Spinal cord (tissue), 10 donors: ENCODE data around the gene PCSK5. TPM values are rescaled to one million over a fixed set of nuclear protein-coding genes. Genes with fewer than 3 reads are reported as not detected.

Experiments
- DNase-seq, 6 donors: peaks; one replicate each; pipeline versions ENCODE4 v3.0.0 to v3.0.0-alpha.2; 2013 to 2015; ENCODE audit warnings: low spot score in 6 of 6, low read depth in 4 of 6
- H3K27ac ChIP-seq: one replicate; pipeline ENCODE4 v1.5.1; 2013; ENCODE audit warnings: low read depth, low read length, control low read depth
- H3K27me3 ChIP-seq: one replicate; pipeline ENCODE4 v1.6.1; 2013; ENCODE audit warnings: low read length; ENCODE audit not compliant: control insufficient read depth, insufficient read depth
- H3K36me3 ChIP-seq: one replicate; pipeline ENCODE4 v1.6.1; 2013; ENCODE audit warnings: low read length; ENCODE audit not compliant: control insufficient read depth, insufficient read depth
- H3K4me1 ChIP-seq: one replicate; pipeline ENCODE4 v1.6.1; 2013; ENCODE audit warnings: low read length; ENCODE audit not compliant: control insufficient read depth, insufficient read depth
- H3K4me3 ChIP-seq: one replicate; pipeline ENCODE4 v1.5.1; 2013; ENCODE audit warnings: low read depth, low read length, control low read depth
- H3K9me3 ChIP-seq: one replicate; pipeline ENCODE4 v1.6.1; 2013; ENCODE audit warnings: low read length; ENCODE audit not compliant: control insufficient read depth, insufficient read depth
- WGBS: methylation state at CpG from one replicate; pipeline ENCODE4 v1.1.5; 2013; ENCODE audit warnings: missing lambda C conversion rate; ENCODE audit not compliant: insufficient coverage; 5-methylcytosine and 5-hydroxymethylcytosine counted together
- long read RNA-seq, 4 donors: transcript quantifications; one replicate each; lab custom pipeline, GENCODE V29; 2026
- polyA plus RNA-seq, 2 donors: library from polyadenylated mRNA; unstranded; fragments of 120-200 nt; gene quantifications; one replicate each; pipeline ENCODE4 v1.2.1, GENCODE V29; 2013; ENCODE audit not compliant: insufficient read length in 2 of 2
- total RNA-seq, 2 donors: library from RNA; depleted of rRNA in 1 of 2; stranded (reverse); fragments of 120-200 nt in 1 of 2; fragments of >200 nt in 1 of 2; gene quantifications; one replicate each; pipeline versions ENCODE4 v1.2.3 to v1.2.4, GENCODE V29; 2013 to 2014
- donor health status: healthy.

Gene PCSK5
- total RNA-seq (10 to 100 TPM; 15.2 to 15.6 TPM), polyA plus RNA-seq (1 to 10 TPM; 8.8 to 9.8 TPM)
- long read RNA-seq, donor 1, partial matches to known transcripts: 24 of 117 reads
- long read RNA-seq, donor 1, other reads (novel, unspliced or antisense): 93 of 117 reads
- long read RNA-seq, donor 2: 0 reads
- long read RNA-seq, donor 3, full-length matches to known transcripts: 1 of 1 reads
- long read RNA-seq, donor 3, partial matches to known transcripts: 0 of 1 reads
- long read RNA-seq, donor 3, other reads (novel, unspliced or antisense): 0 of 1 reads
- long read RNA-seq, donor 4, full-length matches to known transcripts: 1 of 24 reads
- long read RNA-seq, donor 4, partial matches to known transcripts: 23 of 24 reads
- long read RNA-seq, donor 4, other reads (novel, unspliced or antisense): 0 of 24 reads

GRCh38 chr9:75890472-75891276 lies at the start of gene PCSK5:
PCSK5 (plus strand) TSS chr9:75890673; CDS start chr9:75891182, 509 bp downstream.
- Histone ChIP-seq H3K4me3 (peak within 1 kb of the TSS; percentile 79), H3K27me3 (peaks cover 3% of the 10 kb centered on the region), H3K27ac (peak within 1 kb of the TSS; percentile 91), H3K4me1 (peaks cover 19% of the 10 kb centered on the region), H3K9me3 (no peaks in the 10 kb centered on the region), H3K36me3 (no peaks in the 10 kb centered on the region)
- WGBS: under 1% methylated on average over 83 of the region's 83 CpGs
- DNase-seq: peak; percentile 85 to 98 (median 90)

DNA sequence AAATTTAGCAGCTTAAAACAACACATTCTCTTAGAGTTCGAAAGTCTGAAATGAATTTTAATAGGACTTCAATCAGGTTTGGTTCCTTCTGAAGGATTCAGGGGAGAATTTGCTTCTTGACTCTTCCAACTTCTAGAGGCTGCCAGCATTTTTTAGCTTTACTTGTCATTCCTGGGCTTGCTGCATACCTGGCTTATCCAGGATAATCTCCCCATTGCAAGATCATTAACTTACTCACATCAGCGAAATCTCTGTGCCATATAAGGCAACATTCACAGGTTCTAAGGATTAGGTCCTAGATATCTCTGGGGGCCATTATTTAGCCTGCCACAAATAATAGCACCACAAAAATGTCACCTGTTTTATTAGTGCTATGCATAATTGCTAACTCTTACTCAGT lies 46.2 kb upstream of the PCSK5 start:
- no peaks in the 10 kb centered on the region for H3K4me1 ChIP-seq
- no peak for DNase-seq
- H3K4me3 ChIP-seq: no peak overlapping the region
- no peaks in the 10 kb centered on the region for H3K36me3 ChIP-seq
- no peak overlapping the region for H3K27ac ChIP-seq
- no peaks in the 10 kb centered on the region for H3K27me3 ChIP-seq
- no peaks in the 10 kb centered on the region for H3K9me3 ChIP-seq
- WGBS: 71% methylated on average over 1 of the region's 2 CpGs

DNA sequence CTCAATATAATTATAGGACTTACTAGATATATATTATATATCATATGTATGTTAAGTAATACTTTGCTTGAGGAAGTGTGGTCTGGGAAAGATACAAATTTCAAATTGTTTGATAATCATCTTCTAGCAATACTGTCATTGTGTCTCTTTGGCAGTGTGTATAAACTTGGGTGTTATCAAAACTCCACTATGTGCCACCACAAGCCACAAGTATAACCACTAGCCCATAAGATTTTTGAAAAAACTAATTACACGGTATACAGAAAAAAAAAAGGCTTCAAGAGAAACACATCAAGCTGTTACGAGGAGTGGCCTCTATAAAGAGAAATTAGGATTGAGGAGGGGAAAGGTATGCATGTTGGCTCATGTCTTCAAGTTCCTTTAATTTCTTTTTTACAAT lies 44.7 kb upstream of the PCSK5 start:
- WGBS: no CpG with 5 or more reads among the region's 2 CpGs
- DNase-seq: no peak
- Histone ChIP-seq H3K4me3 (no peak overlapping the region), H3K9me3 (no peaks in the 10 kb centered on the region), H3K27ac (no peak overlapping the region), H3K36me3 (no peaks in the 10 kb centered on the region), H3K27me3 (no peaks in the 10 kb centered on the region), H3K4me1 (no peaks in the 10 kb centered on the region)

GRCh38 chr9:75847085-75847484 lies 43.4 kb upstream of the PCSK5 start:
- H3K4me3 ChIP-seq: no peak overlapping the region
- H3K27me3 ChIP-seq: no peaks in the 10 kb centered on the region
- H3K9me3 ChIP-seq: no peaks in the 10 kb centered on the region
- H3K27ac ChIP-seq: no peak overlapping the region
- WGBS: no CpG with 5 or more reads among the region's 1 CpG
- no peaks in the 10 kb centered on the region for H3K36me3 ChIP-seq
- H3K4me1 ChIP-seq: no peaks in the 10 kb centered on the region
- DNase-seq: no peak

DNA sequence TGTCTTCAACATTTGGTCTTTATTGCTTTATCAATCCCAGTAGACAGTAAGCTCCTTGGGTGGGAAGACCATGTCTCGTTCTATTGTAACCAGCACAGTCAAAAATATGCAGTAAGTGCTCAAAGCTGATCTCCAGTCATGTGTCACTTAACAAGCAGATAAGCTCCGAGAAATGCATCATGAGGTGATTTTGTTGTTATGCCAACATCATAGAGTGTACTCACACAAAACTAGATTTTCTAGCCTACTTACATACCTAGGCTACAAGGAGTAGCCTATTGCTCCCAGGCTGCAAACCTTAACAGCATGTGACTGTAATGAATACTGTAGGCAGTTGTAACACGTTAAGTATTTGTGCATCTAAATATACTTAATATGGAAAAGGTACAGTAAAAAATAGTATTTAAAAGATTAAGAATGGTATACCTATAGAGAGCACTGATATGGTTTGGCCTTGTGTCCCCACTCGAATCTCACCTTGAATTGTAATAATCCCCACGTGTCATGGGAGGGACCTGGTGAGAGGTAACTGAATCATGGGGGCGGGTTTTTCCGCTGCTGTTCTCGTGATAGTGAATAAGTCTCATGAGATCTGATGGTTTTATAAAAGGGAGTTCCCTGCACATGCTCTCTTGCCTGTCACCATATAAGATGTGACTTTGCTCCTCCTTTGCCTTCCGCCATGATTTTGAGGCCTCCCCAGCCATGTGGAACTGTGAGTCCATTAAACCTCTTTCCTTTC lies 39.8 kb upstream of the PCSK5 start:
- WGBS: 100% methylated on average over 2 of the region's 9 CpGs
- H3K4me1 ChIP-seq: no peaks in the 10 kb centered on the region

GRCh38 chr9:75851917-75852316 lies 38.6 kb upstream of the PCSK5 start:
- no peaks in the 10 kb centered on the region for H3K4me1 ChIP-seq
- WGBS: 80% methylated on average over 2 of the region's 6 CpGs
- no peaks in the 10 kb centered on the region for H3K9me3 ChIP-seq
- no peaks in the 10 kb centered on the region for H3K27me3 ChIP-seq
- no peak overlapping the region for H3K4me3 ChIP-seq
- no peak for DNase-seq
- no peak overlapping the region for H3K27ac ChIP-seq
- no peaks in the 10 kb centered on the region for H3K36me3 ChIP-seq

More for the DNA sequence above, 39.8 kb upstream of the PCSK5 start:
- H3K27me3 ChIP-seq: no peaks in the 10 kb centered on the region
- no peak for DNase-seq
- no peaks in the 10 kb centered on the region for H3K9me3 ChIP-seq
- no peak overlapping the region for H3K4me3 ChIP-seq
- no peak overlapping the region for H3K27ac ChIP-seq
- no peaks in the 10 kb centered on the region for H3K36me3 ChIP-seq

DNA sequence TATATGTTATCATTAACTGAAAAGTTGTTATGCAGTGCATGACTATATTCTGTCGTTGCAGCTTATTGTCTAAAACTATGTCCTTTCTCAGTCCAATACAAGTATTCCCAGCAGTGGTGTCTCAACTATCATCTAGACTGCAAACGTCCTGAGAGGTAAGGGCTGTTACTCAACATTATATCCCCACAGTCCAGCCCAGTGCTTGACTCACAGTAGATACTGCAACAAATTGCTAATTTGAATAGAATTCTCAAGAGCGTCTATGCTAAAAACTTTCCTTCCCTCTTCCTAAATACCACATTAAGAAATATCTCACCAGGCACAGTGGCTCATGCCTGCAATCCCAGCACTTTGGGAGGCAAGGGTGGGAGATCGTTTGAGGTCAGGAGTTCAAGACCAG lies 37.7 kb upstream of the PCSK5 start:
- no peak overlapping the region for H3K27ac ChIP-seq
- no peak for DNase-seq
- H3K4me3 ChIP-seq: no peak overlapping the region
- no peaks in the 10 kb centered on the region for H3K9me3 ChIP-seq
- no peaks in the 10 kb centered on the region for H3K36me3 ChIP-seq
- no peaks in the 10 kb centered on the region for H3K27me3 ChIP-seq
- WGBS: no CpG with 5 or more reads among the region's 4 CpGs
- H3K4me1 ChIP-seq: no peaks in the 10 kb centered on the region

DNA sequence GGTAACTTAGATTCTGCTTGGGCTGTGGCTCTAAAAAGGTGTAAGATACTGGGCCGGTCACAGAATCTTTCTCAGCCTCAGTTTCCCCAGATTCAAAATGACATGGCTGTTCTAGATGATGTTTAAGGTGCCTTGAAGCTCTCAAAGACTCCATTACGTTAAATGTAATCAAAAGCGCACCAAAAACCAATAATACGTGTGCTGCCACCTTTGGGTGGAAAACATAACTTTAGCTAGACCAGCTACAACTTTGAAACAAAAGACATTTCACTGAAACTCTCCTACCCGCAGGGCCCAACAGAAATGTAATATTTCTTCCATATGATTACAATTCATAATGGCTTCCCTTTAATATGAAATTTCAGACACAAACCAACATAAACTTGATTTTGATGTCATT lies 35.0 kb upstream of the PCSK5 start:
- DNase-seq: peak in 2 of 6 donors; percentile 58 to 66
- Histone ChIP-seq H3K9me3 (no peaks in the 10 kb centered on the region), H3K4me1 (no peaks in the 10 kb centered on the region), H3K4me3 (no peak overlapping the region), H3K36me3 (no peaks in the 10 kb centered on the region), H3K27ac (no peak overlapping the region), H3K27me3 (no peaks in the 10 kb centered on the region)
- WGBS: 100% methylated on average over 1 of the region's 5 CpGs

- no peaks in the 10 kb centered on the region for H3K9me3 ChIP-seq
- WGBS: 60% methylated on average over 1 of the region's 3 CpGs
- no peaks in the 10 kb centered on the region for H3K36me3 ChIP-seq
- no peak overlapping the region for H3K27ac ChIP-seq
- H3K4me1 ChIP-seq: no peaks in the 10 kb centered on the region
- H3K27me3 ChIP-seq: no peaks in the 10 kb centered on the region
- H3K4me3 ChIP-seq: no peak overlapping the region
- DNase-seq: no peak
Measured at GRCh38 chr9:75858497-75859092, 31.9 kb upstream of the PCSK5 start.
